ENCODE data around the gene POLR2A. TPM values are rescaled to one million over a fixed set of nuclear protein-coding genes. Genes with fewer than 3 reads are reported as not detected.

The POLR2A gene
- polyA plus RNA-seq, 1 donor from 2014 or later, result 9.1 TPM

- Histone ChIP-seq H3K9me2 (ENCODE audit: insufficient read depth, low read length) (no peaks in the 10 kb centered on the region), H3K9ac (ENCODE audit: low read length) (no peak overlapping the region), H4K20me1 (ENCODE audit: insufficient read depth) (no peaks in the 10 kb centered on the region), H3K36me3 (ENCODE audit: insufficient read depth, low read length) (no peaks in the 10 kb centered on the region), H3K27me3 (ENCODE audit: insufficient read depth, low read depth, low read length) (peaks cover 19% of the 10 kb centered on the region), H3K4me3 (ENCODE audit: low read length) (no peak overlapping the region), H3F3A (ENCODE audit: insufficient read depth, low read length, poor library complexity, severe bottlenecking) (no peaks in the 10 kb centered on the region), H3K79me2 (replicated peaks; ENCODE audit: insufficient read depth, low read length) (no peaks in the 10 kb centered on the region), H3K4me2 (ENCODE audit: low read length) (no peak overlapping the region), H2AFZ (ENCODE audit: low read depth, low read length) (no peak overlapping the region), H3K9me3 (ENCODE audit: low read length) (no peaks in the 10 kb centered on the region), H3K27ac (ENCODE audit: low read length) (no peak overlapping the region)
- TF ChIP-seq EZH2 (IDR thresholded peaks at IDR 0.05; ENCODE audit: borderline replicate concordance, insufficient read depth, low read length, poor library complexity, severe bottlenecking), result no peak
- TF ChIP-seq SMC3 (conservative IDR thresholded peaks at IDR 0.05; ENCODE audit: poor library complexity), result no peak
- no peak for TF ChIP-seq REST (IDR thresholded peaks at IDR 0.05; ENCODE audit: borderline replicate concordance)
- TF ChIP-seq POLR2AphosphoS5 (IDR thresholded peaks at IDR 0.05), result no peak
- TF ChIP-seq TAF1 (IDR thresholded peaks at IDR 0.05; ENCODE audit: low read depth), result no peak
- TF ChIP-seq RAD21 (conservative IDR thresholded peaks at IDR 0.05), result no peak
- no peak for TF ChIP-seq EP300 (conservative IDR thresholded peaks at IDR 0.05; ENCODE audit: poor library complexity, severe bottlenecking)
- TF ChIP-seq MXI1 (conservative IDR thresholded peaks at IDR 0.05; ENCODE audit: poor library complexity, severe bottlenecking), result no peak
- TF ChIP-seq, protein P1, sequence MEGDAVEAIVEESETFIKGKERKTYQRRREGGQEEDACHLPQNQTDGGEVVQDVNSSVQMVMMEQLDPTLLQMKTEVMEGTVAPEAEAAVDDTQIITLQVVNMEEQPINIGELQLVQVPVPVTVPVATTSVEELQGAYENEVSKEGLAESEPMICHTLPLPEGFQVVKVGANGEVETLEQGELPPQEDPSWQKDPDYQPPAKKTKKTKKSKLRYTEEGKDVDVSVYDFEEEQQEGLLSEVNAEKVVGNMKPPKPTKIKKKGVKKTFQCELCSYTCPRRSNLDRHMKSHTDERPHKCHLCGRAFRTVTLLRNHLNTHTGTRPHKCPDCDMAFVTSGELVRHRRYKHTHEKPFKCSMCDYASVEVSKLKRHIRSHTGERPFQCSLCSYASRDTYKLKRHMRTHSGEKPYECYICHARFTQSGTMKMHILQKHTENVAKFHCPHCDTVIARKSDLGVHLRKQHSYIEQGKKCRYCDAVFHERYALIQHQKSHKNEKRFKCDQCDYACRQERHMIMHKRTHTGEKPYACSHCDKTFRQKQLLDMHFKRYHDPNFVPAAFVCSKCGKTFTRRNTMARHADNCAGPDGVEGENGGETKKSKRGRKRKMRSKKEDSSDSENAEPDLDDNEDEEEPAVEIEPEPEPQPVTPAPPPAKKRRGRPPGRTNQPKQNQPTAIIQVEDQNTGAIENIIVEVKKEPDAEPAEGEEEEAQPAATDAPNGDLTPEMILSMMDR (IDR thresholded peaks at IDR 0.05; ENCODE audit: poor library complexity, severe bottlenecking), result no peak
These were observed 35.7 kb upstream of the POLR2A start for GRCh38 chr17:7448461-7448860.

DNA sequence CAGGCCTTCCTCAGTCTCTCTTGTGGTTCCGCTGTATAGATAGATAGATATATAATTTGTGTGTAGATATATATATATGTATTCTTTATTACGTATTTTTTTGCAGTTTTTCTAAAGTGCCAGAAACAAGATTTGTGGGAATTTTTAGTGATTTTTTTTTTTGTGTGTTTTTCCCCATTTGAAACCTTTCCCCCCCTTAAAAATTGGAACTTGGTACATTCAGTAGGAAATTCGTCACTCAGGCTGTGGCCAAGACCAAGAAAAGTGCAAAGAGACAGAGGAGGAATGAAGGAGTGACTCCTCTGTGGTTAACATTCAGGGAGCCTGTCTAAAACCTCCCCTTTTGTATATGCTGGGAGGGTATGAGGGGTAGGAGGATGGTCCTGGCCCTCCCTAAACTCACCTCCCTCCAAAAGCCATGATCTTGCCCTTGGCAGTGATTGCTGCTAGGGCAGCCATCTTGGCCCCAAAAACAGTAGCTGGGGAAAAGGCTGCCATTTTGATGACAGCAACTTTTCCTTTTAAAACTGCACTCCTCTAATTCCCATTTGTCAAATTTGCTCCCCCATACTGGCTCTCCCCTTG is 24.1 kb upstream of the POLR2A start:
- H3K4me3 ChIP-seq (ENCODE audit: low read length), result no peak overlapping the region
- no peak overlapping the region for H3K27ac ChIP-seq (ENCODE audit: low read length)
- no peaks in the 10 kb centered on the region for H3K36me3 ChIP-seq (ENCODE audit: insufficient read depth, low read length)
- no peak overlapping the region for H3K4me2 ChIP-seq (ENCODE audit: low read length)
- H3K79me2 ChIP-seq (replicated peaks; ENCODE audit: insufficient read depth, low read length), result no peaks in the 10 kb centered on the region
- no peaks in the 10 kb centered on the region for H3K9me2 ChIP-seq (ENCODE audit: insufficient read depth, low read length)
- no peaks in the 10 kb centered on the region for H3K27me3 ChIP-seq (ENCODE audit: insufficient read depth, low read depth, low read length)
- no peak overlapping the region for H2AFZ ChIP-seq (ENCODE audit: low read depth, low read length)
- TF ChIP-seq, protein P1 (IDR thresholded peaks at IDR 0.05; ENCODE audit: poor library complexity, severe bottlenecking), result no peak
- TF ChIP-seq EP300 (conservative IDR thresholded peaks at IDR 0.05; ENCODE audit: poor library complexity, severe bottlenecking), result no peak
- no peak for TF ChIP-seq TAF1 (IDR thresholded peaks at IDR 0.05; ENCODE audit: low read depth)
- no peak for TF ChIP-seq EZH2 (IDR thresholded peaks at IDR 0.05; ENCODE audit: borderline replicate concordance, insufficient read depth, low read length, poor library complexity, severe bottlenecking)
- TF ChIP-seq SMC3 (conservative IDR thresholded peaks at IDR 0.05; ENCODE audit: poor library complexity), result no peak
- TF ChIP-seq POLR2AphosphoS5 (IDR thresholded peaks at IDR 0.05), result no peak
- TF ChIP-seq RAD21 (conservative IDR thresholded peaks at IDR 0.05), result no peak
- no peak for TF ChIP-seq MXI1 (conservative IDR thresholded peaks at IDR 0.05; ENCODE audit: poor library complexity, severe bottlenecking)
- no peaks in the 10 kb centered on the region for H3F3A ChIP-seq (ENCODE audit: insufficient read depth, low read length, poor library complexity, severe bottlenecking)
- no peaks in the 10 kb centered on the region for H4K20me1 ChIP-seq (ENCODE audit: insufficient read depth)
- H3K9ac ChIP-seq (ENCODE audit: low read length), result no peak overlapping the region
- H3K9me3 ChIP-seq (ENCODE audit: low read length), result no peaks in the 10 kb centered on the region

All from neural cell (in vitro differentiated cells).